ENCODE measurements around the gene PCDHGB3. TPM values are rescaled to one million over a fixed set of nuclear protein-coding genes. Genes with fewer than 3 reads are reported as not detected.
"Not testable (repeated sequence)": the region's sequence is repeated elsewhere in the genome, so short reads cannot be mapped to it uniquely, and the experiment has no call there.

PCDHGB3 gene
- polyA plus RNA-seq, 1 donor from 2014 or later = not detected

GRCh38 chr5:141403387-141403786 is 33.3 kb downstream of the PCDHGB3 start:
- Histone ChIP-seq H3K27ac (ENCODE audit: low read length) (no peak overlapping the region), H3K9me3 (ENCODE audit: low read length) (peaks cover 34% of the 10 kb centered on the region), H3F3A (ENCODE audit: insufficient read depth, low read length, poor library complexity, severe bottlenecking) (peaks cover 4% of the 10 kb centered on the region), H3K9me2 (ENCODE audit: insufficient read depth, low read length) (no peaks in the 10 kb centered on the region), H3K4me3 (ENCODE audit: low read length) (no peak overlapping the region), H3K9ac (ENCODE audit: low read length) (no peak overlapping the region), H3K4me2 (ENCODE audit: low read length) (no peak overlapping the region), H3K27me3 (ENCODE audit: insufficient read depth, low read depth, low read length) (no peaks in the 10 kb centered on the region), H2AFZ (ENCODE audit: low read depth, low read length) (no peak overlapping the region), H3K36me3 (ENCODE audit: insufficient read depth, low read length) (peaks cover 7% of the 10 kb centered on the region), H4K20me1 (ENCODE audit: insufficient read depth) (no peaks in the 10 kb centered on the region), H3K79me2 (replicated peaks; ENCODE audit: insufficient read depth, low read length) (no peaks in the 10 kb centered on the region)
- TF ChIP-seq POLR2AphosphoS5 (IDR thresholded peaks at IDR 0.05) (no peak), REST (IDR thresholded peaks at IDR 0.05; ENCODE audit: borderline replicate concordance) (no peak), CTCF (IDR thresholded peaks at IDR 0.05; ENCODE audit: poor library complexity, severe bottlenecking) (no peak), EP300 (conservative IDR thresholded peaks at IDR 0.05; ENCODE audit: poor library complexity, severe bottlenecking) (no peak), MXI1 (conservative IDR thresholded peaks at IDR 0.05; ENCODE audit: poor library complexity, severe bottlenecking) (no peak), EZH2 (IDR thresholded peaks at IDR 0.05; ENCODE audit: borderline replicate concordance, insufficient read depth, low read length, poor library complexity, severe bottlenecking) (no peak), SMC3 (conservative IDR thresholded peaks at IDR 0.05; ENCODE audit: poor library complexity) (no peak), TAF1 (IDR thresholded peaks at IDR 0.05; ENCODE audit: low read depth) (no peak)

GRCh38 chr5:141407790-141408505 is 37.9 kb downstream of the PCDHGB3 start, which contains the start of gene PCDHGB6:
PCDHGB6 (plus strand) TSS chr5:141408021; CDS start chr5:141408203, 182 bp downstream.
- H3K4me2 ChIP-seq (ENCODE audit: low read length) = peak within 1 kb of the TSS; percentile 48
- H3K36me3 ChIP-seq (ENCODE audit: insufficient read depth, low read length) = peaks cover 31% of the 10 kb centered on the region
- H4K20me1 ChIP-seq (ENCODE audit: insufficient read depth); H3K27me3 ChIP-seq (ENCODE audit: insufficient read depth, low read depth, low read length); H3F3A ChIP-seq (ENCODE audit: insufficient read depth, low read length, poor library complexity, severe bottlenecking); H3K9me2 ChIP-seq (ENCODE audit: insufficient read depth, low read length): not testable (repeated sequence)
- peaks cover 44% of the 10 kb centered on the region for H3K9me3 ChIP-seq (ENCODE audit: low read length)
- TF ChIP-seq TAF1 (IDR thresholded peaks at IDR 0.05; ENCODE audit: low read depth) = peak; percentile 33
- TF ChIP-seq SMC3 (conservative IDR thresholded peaks at IDR 0.05; ENCODE audit: poor library complexity) = peak; percentile 80
- peak; percentile 50 for TF ChIP-seq POLR2AphosphoS5 (IDR thresholded peaks at IDR 0.05)
- peak; percentile 86 for TF ChIP-seq CTCF (IDR thresholded peaks at IDR 0.05; ENCODE audit: poor library complexity, severe bottlenecking)
- TF ChIP-seq REST (IDR thresholded peaks at IDR 0.05; ENCODE audit: borderline replicate concordance) = peak; percentile 78
- TF ChIP-seq RAD21 (conservative IDR thresholded peaks at IDR 0.05) = peak; percentile 88
- peak within 1 kb of the TSS; percentile 66 for H3K4me3 ChIP-seq (ENCODE audit: low read length)
- peak within 1 kb of the TSS; percentile 71 for H3K9ac ChIP-seq (ENCODE audit: low read length)
- H3K79me2 ChIP-seq (replicated peaks; ENCODE audit: insufficient read depth, low read length) = peaks cover 29% of the 10 kb centered on the region
- H3K27ac ChIP-seq (ENCODE audit: low read length) = peak within 1 kb of the TSS; percentile 86
- peak within 1 kb of the TSS; percentile 25 for H2AFZ ChIP-seq (ENCODE audit: low read depth, low read length)

Measured in neural cell (in vitro differentiated cells).